MM.1S (cell line): ENCODE measurements around the gene NTN1.

Experiments
- DNase-seq: peaks from one replicate; pipeline ENCODE4 v3.0.0-alpha.2; 2015
- H2AFZ ChIP-seq: fragments of 300-600 bp; sonication (generic); 2 replicates; pipeline ENCODE4 v1.6.0; 2016; ENCODE audit warnings: antibody characterized with exemption, low read length
- H3F3A ChIP-seq: fragments of 300-600 bp; sonication (generic); 2 replicates; pipeline ENCODE4 v1.6.1; 2016; ENCODE audit warnings: mild to moderate bottlenecking, antibody characterized with exemption, low read length, moderate library complexity, mixed read lengths; ENCODE audit not compliant: insufficient read depth
- H3K27ac ChIP-seq: fragments of 300-600 bp; sonication (generic); 2 replicates; pipeline ENCODE4 v1.5.1; 2016; ENCODE audit warnings: mild to moderate bottlenecking, low read length
- H3K27me3 ChIP-seq: fragments of 300-600 bp; sonication (generic); replicated peaks from 2 replicates; pipeline ENCODE4 v1.6.0; 2016; ENCODE audit warnings: low read length; ENCODE audit not compliant: insufficient read depth
- H3K36me3 ChIP-seq: fragments of 300-600 bp; sonication (generic); replicated peaks from 2 replicates; pipeline ENCODE4 v1.6.1; 2016; ENCODE audit warnings: mild to moderate bottlenecking, low read length, mixed read lengths; ENCODE audit not compliant: insufficient read depth
- H3K4me1 ChIP-seq: fragments of 300-600 bp; sonication (generic); 2 replicates; pipeline ENCODE4 v1.6.1; 2016; ENCODE audit warnings: low read length, mixed read lengths
- H3K4me2 ChIP-seq: fragments of 300-600 bp; sonication (generic); 2 replicates; pipeline ENCODE4 v1.6.0; 2016; ENCODE audit warnings: low read depth, low read length
- H3K4me3 ChIP-seq: fragments of 300-600 bp; sonication (generic); 2 replicates; pipeline ENCODE4 v1.5.1; 2016; ENCODE audit warnings: low read length, mixed read lengths
- H3K79me2 ChIP-seq: fragments of 300-600 bp; sonication (generic); 2 replicates; pipeline ENCODE4 v1.6.1; 2016; ENCODE audit warnings: mixed run types, low read length, mixed read lengths
- H3K9ac ChIP-seq: fragments of 300-600 bp; sonication (generic); 2 replicates; pipeline ENCODE4 v1.6.1; 2016; ENCODE audit warnings: low read length, mixed read lengths
- H3K9me2 ChIP-seq: fragments of 300-600 bp; sonication (generic); replicated peaks from 2 replicates; pipeline ENCODE4 v1.6.1; 2016; ENCODE audit warnings: mild to moderate bottlenecking, low read length, mixed read lengths; ENCODE audit not compliant: insufficient read depth
- H3K9me3 ChIP-seq: fragments of 300-600 bp; sonication (generic); replicated peaks from 2 replicates; pipeline ENCODE4 v1.6.1; 2016; ENCODE audit warnings: mild to moderate bottlenecking, low read length, mixed read lengths; ENCODE audit not compliant: insufficient read depth
- H4K20me1 ChIP-seq: fragments of 300-600 bp; sonication (generic); 2 replicates; pipeline ENCODE4 v1.6.1; 2016; ENCODE audit warnings: mild to moderate bottlenecking, low read length, moderate library complexity, mixed read lengths; ENCODE audit not compliant: insufficient read depth
- CTCF ChIP-seq: fragments of 300-600 bp; sonication (generic); IDR thresholded peaks from 2 replicates; pipeline ENCODE4 v1.5.1; 2016; ENCODE audit warnings: antibody characterized with exemption, low read length, mixed read lengths
- EZH2 ChIP-seq: fragments of 300-600 bp; sonication (generic); optimal IDR thresholded peaks from 2 replicates; pipeline ENCODE3; 2017; ENCODE audit warnings: low read depth, mild to moderate bottlenecking, antibody characterized with exemption, low read length, mixed read lengths
- EZH2phosphoT487 ChIP-seq: fragments of 300-600 bp; sonication (generic); IDR thresholded peaks from 2 replicates; pipeline ENCODE4 v1.6.1; 2018; ENCODE audit warnings: antibody characterized with exemption, low read length

The NTN1 gene

DNA sequence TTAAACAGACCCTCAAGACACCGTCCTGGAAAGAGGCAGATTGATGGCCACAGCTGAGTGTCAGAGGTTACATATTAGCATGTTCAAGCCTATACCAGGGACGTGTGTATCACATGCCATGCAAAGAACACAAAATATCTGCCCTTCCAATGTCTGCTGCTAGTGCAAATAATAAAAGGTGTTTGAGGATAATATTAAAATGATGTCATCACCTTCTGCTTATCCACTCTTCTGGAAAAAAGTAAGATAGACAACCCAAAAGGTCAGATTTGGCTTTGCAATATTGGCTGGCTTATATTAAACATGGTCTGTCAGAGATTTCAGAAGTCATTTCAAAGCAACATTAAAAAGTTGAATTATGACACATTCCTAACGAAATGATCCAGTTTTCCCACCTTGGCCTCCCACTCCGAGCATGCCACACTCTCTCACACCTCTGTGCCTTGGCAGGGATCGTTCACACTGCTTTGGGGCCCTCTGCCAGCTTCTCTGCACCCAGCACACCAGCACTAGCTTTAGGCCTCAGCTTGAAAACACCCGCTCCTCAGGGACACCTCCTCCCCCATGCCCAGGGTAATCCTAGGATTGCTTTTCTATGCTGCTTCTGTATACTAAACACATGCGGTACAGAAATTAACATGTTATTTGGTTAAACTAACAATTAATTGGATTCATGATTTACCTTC is 248.2 kb downstream of the NTN1 start:
- H3K9ac ChIP-seq, result no peak overlapping the region
- H3K4me3 ChIP-seq, result no peak overlapping the region
- no peaks in the 10 kb centered on the region for H3K4me1 ChIP-seq
- H3K9me2 ChIP-seq, result no peaks in the 10 kb centered on the region
- no peak overlapping the region for H2AFZ ChIP-seq
- no peaks in the 10 kb centered on the region for H4K20me1 ChIP-seq
- no peaks in the 10 kb centered on the region for H3K9me3 ChIP-seq
- H3K27ac ChIP-seq, result no peak overlapping the region
- no peaks in the 10 kb centered on the region for H3K27me3 ChIP-seq
- no peak for DNase-seq
- TF ChIP-seq EZH2 (no peak), EZH2phosphoT487 (no peak), CTCF (no peak)
- H3K36me3 ChIP-seq, result no peaks in the 10 kb centered on the region
- no peaks in the 10 kb centered on the region for H3K79me2 ChIP-seq
- H3K4me2 ChIP-seq, result no peak overlapping the region
- H3F3A ChIP-seq, result no peaks in the 10 kb centered on the region

DNA sequence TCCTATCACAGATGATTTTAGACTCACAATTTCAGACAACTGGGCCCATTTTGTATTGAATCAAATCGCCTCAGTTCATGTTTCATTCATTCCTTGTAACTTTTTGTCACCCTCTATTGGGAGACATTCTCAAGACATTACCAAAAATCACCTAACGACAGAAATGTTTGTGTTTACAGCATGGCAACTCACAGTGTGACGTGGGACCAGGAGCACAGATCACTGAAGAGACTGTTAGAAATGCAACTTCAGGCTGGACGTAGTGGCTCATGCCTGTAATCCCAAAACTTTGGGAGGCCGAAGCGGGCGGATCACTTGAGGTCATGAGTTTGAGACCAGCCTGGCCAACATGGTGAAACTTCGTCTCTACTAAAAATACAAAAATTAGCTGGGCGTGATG is 249.6 kb downstream of the NTN1 start:
- Histone ChIP-seq H3K9me2 (no peaks in the 10 kb centered on the region), H3K27me3 (no peaks in the 10 kb centered on the region), H3K9ac (no peak overlapping the region), H3K36me3 (no peaks in the 10 kb centered on the region), H2AFZ (no peak overlapping the region), H3K27ac (no peak overlapping the region), H3K79me2 (no peaks in the 10 kb centered on the region), H3K9me3 (no peaks in the 10 kb centered on the region), H3K4me2 (no peak overlapping the region), H4K20me1 (no peaks in the 10 kb centered on the region), H3K4me3 (no peak overlapping the region), H3K4me1 (no peaks in the 10 kb centered on the region), H3F3A (no peaks in the 10 kb centered on the region)
- no peak for DNase-seq
- TF ChIP-seq EZH2phosphoT487 (no peak), EZH2 (no peak), CTCF (no peak)

DNA sequence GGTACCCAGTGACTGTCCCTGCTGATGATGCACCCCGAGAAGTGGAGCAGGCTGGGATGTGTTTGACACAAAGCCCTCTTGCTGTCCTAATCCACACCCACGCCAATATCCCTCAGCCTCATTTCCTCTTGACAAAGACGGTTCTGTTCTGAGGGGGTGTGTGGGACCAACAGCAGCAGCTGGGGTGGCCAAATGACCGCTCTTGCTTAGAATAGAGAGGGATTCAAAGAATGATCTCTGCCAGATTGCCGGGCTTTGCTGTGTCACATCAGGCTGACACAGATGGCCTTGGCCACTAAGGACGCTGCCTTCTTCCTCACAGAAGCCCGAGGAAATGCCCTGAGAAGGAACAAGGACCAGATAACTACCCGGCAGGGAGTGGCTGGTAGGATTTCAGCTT is 250.7 kb downstream of the NTN1 start:
- no peak overlapping the region for H3K4me2 ChIP-seq
- no peaks in the 10 kb centered on the region for H3F3A ChIP-seq
- H3K79me2 ChIP-seq, result no peaks in the 10 kb centered on the region
- H2AFZ ChIP-seq, result no peak overlapping the region
- no peak overlapping the region for H3K27ac ChIP-seq
- no peak for DNase-seq
- no peak overlapping the region for H3K4me3 ChIP-seq
- H3K9ac ChIP-seq, result no peak overlapping the region
- no peaks in the 10 kb centered on the region for H4K20me1 ChIP-seq
- H3K4me1 ChIP-seq, result no peaks in the 10 kb centered on the region
- no peaks in the 10 kb centered on the region for H3K36me3 ChIP-seq
- no peaks in the 10 kb centered on the region for H3K9me3 ChIP-seq
- no peaks in the 10 kb centered on the region for H3K27me3 ChIP-seq
- TF ChIP-seq CTCF, result no peak
- no peak for TF ChIP-seq EZH2phosphoT487
- TF ChIP-seq EZH2, result no peak
- H3K9me2 ChIP-seq, result no peaks in the 10 kb centered on the region
